Activated CD8-positive, alpha-beta memory T cell treated with anti-CD3 and anti-CD28 coated beads, Interleukin-2, amount 50 U/mL, for 4 hours (primary cell): ENCODE data around the gene ADARB1.

Source experiments
- DNase-seq: peaks from one replicate; pipeline ENCODE4 v3.0.0-alpha.2; 2020

The ADARB1 gene

GRCh38 chr21:45056917-45057560 lies 17.3 kb upstream of the ADARB1 start:
- no peak for DNase-seq

GRCh38 chr21:45057886-45058285 lies 16.5 kb upstream of the ADARB1 start:
- no peak for DNase-seq

GRCh38 chr21:45059121-45059520 lies 15.3 kb upstream of the ADARB1 start:
- no peak for DNase-seq

- no peak for DNase-seq
Observed at GRCh38 chr21:45060089-45060488, 14.3 kb upstream of the ADARB1 start.

GRCh38 chr21:45060675-45061311 lies 13.6 kb upstream of the ADARB1 start:
- no peak for DNase-seq

GRCh38 chr21:45064091-45064490 lies 10.3 kb upstream of the ADARB1 start:
- DNase-seq, result no peak

- no peak for DNase-seq
Observed at GRCh38 chr21:45064618-45065399, 9.6 kb upstream of the ADARB1 start.

GRCh38 chr21:45067462-45068285 lies 6.7 kb upstream of the ADARB1 start:
- no peak for DNase-seq

- no peak for DNase-seq
Observed at GRCh38 chr21:45069085-45069484, 5.3 kb upstream of the ADARB1 start.

GRCh38 chr21:45069711-45070110 lies 4.7 kb upstream of the ADARB1 start:
- DNase-seq, result no peak

- DNase-seq, result no peak
Observed at GRCh38 chr21:45071078-45071873, 3.1 kb upstream of the ADARB1 start.

- no peak for DNase-seq
Observed at GRCh38 chr21:45071874-45072737, 2.3 kb upstream of the ADARB1 start.

- DNase-seq, result no peak
Observed at GRCh38 chr21:45072738-45073300, 1.6 kb upstream of the ADARB1 start.

- no peak for DNase-seq
Observed at GRCh38 chr21:45073301-45074047, 906 bp upstream of the ADARB1 start.

- DNase-seq, result peak; percentile 35
Observed at GRCh38 chr21:45074818-45075595, 627 bp downstream of the ADARB1 start.

- DNase-seq, result no peak
Observed at GRCh38 chr21:45075596-45076244, 1.3 kb downstream of the ADARB1 start.

GRCh38 chr21:45076245-45076711 lies 1.9 kb downstream of the ADARB1 start:
- no peak for DNase-seq

GRCh38 chr21:45078371-45078770 lies 4.0 kb downstream of the ADARB1 start:
- DNase-seq, result no peak

GRCh38 chr21:45078877-45079281 lies 4.5 kb downstream of the ADARB1 start:
- peak; percentile 70 for DNase-seq
